ACC112 (cell line): Measurements from ENCODE around the gene CLEC4D.
"Not testable (repeated sequence)": the region's sequence is repeated elsewhere in the genome, so short reads cannot be mapped to it uniquely, and the experiment has no call there.

Source experiments
- H2AFZ ChIP-seq: fragments of 200-600 bp; sonication (generic); one replicate; pipeline ENCODE4 v1.6.0; 2017; ENCODE audit warnings: antibody characterized with exemption, low read length; ENCODE audit not compliant: unreplicated experiment
- H3K27ac ChIP-seq: fragments of 200-600 bp; sonication (generic); 2 replicates; pipeline ENCODE4 v1.5.1; 2014; ENCODE audit warnings: low read depth, mild to moderate bottlenecking, antibody characterized with exemption, low read length, moderate library complexity
- H3K27me3 ChIP-seq: fragments of 200-600 bp; sonication (generic); 2 replicates; pipeline ENCODE4 v1.6.1; 2014; ENCODE audit warnings: mild to moderate bottlenecking, antibody characterized with exemption, low read length, moderate library complexity, mixed read lengths; ENCODE audit not compliant: insufficient read depth
- H3K36me3 ChIP-seq: fragments of 200-600 bp; sonication (generic); 2 replicates; pipeline ENCODE4 v1.6.1; 2016; ENCODE audit warnings: mild to moderate bottlenecking, antibody characterized with exemption, low read length, moderate library complexity, mixed read lengths; ENCODE audit not compliant: insufficient read depth
- H3K4me1 ChIP-seq: fragments of 200-600 bp; sonication (generic); one replicate; pipeline ENCODE4 v1.6.1; 2016; ENCODE audit warnings: low read length, mixed read lengths; ENCODE audit not compliant: insufficient read depth, unreplicated experiment, control insufficient read depth
- H3K4me3 ChIP-seq: fragments of 200-600 bp; sonication (generic); 2 replicates; pipeline ENCODE4 v1.5.1; 2014; ENCODE audit warnings: mild to moderate bottlenecking, low read depth, low read length
- H3K79me2 ChIP-seq: fragments of 200-600 bp; sonication (generic); one replicate; pipeline ENCODE4 v1.6.0; 2016; ENCODE audit warnings: low read length; ENCODE audit not compliant: control insufficient read depth, unreplicated experiment, insufficient read depth

Gene CLEC4D

GRCh38 chr12:8513256-8513655, at the start of gene CLEC4D:
CLEC4D (plus strand) TSS chr12:8513503; CDS start chr12:8513733, 230 bp downstream.
- Histone ChIP-seq H3K4me1 (no peaks in the 10 kb centered on the region), H2AFZ (no peak within 1 kb of the TSS), H3K36me3 (no peaks in the 10 kb centered on the region), H3K4me3 (no peak within 1 kb of the TSS), H3K79me2 (no peaks in the 10 kb centered on the region), H3K27me3 (peaks cover 52% of the 10 kb centered on the region), H3K27ac (no peak within 1 kb of the TSS)

- H3K4me3 ChIP-seq = no peak overlapping the region
- H3K27ac ChIP-seq = no peak overlapping the region
- H3K79me2 ChIP-seq = no peaks in the 10 kb centered on the region
- H3K36me3 ChIP-seq = no peaks in the 10 kb centered on the region
- peaks cover 10% of the 10 kb centered on the region; the same call in 1 of the 2 replicates for H3K27me3 ChIP-seq
- no peak overlapping the region for H2AFZ ChIP-seq
- no peaks in the 10 kb centered on the region for H3K4me1 ChIP-seq
Measured at GRCh38 chr12:8465301-8465996, 47.9 kb upstream of the CLEC4D start.

- Histone ChIP-seq H3K27ac (no peak overlapping the region), H3K27me3 (peaks cover 7% of the 10 kb centered on the region; the same call in 1 of the 2 replicates), H3K4me1 (no peaks in the 10 kb centered on the region), H3K36me3 (no peaks in the 10 kb centered on the region), H2AFZ (no peak overlapping the region), H3K79me2 (no peaks in the 10 kb centered on the region), H3K4me3 (no peak overlapping the region)
Measured at GRCh38 chr12:8466241-8466640, 47.1 kb upstream of the CLEC4D start.

GRCh38 chr12:8471090-8471489, 42.2 kb upstream of the CLEC4D start:
- Histone ChIP-seq H3K36me3 (no peaks in the 10 kb centered on the region), H3K4me1 (no peaks in the 10 kb centered on the region), H3K4me3 (no peak overlapping the region), H3K27me3 (peaks cover 9% of the 10 kb centered on the region), H3K27ac (no peak overlapping the region), H3K79me2 (no peaks in the 10 kb centered on the region), H2AFZ (no peak overlapping the region)

- no peak overlapping the region for H3K27ac ChIP-seq
- H3K27me3 ChIP-seq = peaks cover 15% of the 10 kb centered on the region
- H3K4me1 ChIP-seq = no peaks in the 10 kb centered on the region
- H3K4me3 ChIP-seq = no peak overlapping the region
- no peaks in the 10 kb centered on the region for H3K79me2 ChIP-seq
- H2AFZ ChIP-seq = no peak overlapping the region
- H3K36me3 ChIP-seq = no peaks in the 10 kb centered on the region
Measured at GRCh38 chr12:8475508-8476203, 37.6 kb upstream of the CLEC4D start.

GRCh38 chr12:8482571-8483061, 30.7 kb upstream of the CLEC4D start:
- Histone ChIP-seq H3K27ac (no peak overlapping the region), H3K36me3 (no peaks in the 10 kb centered on the region), H3K4me1 (no peaks in the 10 kb centered on the region), H3K4me3 (no peak overlapping the region), H2AFZ (no peak overlapping the region), H3K79me2 (no peaks in the 10 kb centered on the region), H3K27me3 (no peaks in the 10 kb centered on the region)

- Histone ChIP-seq H2AFZ (no peak overlapping the region), H3K27ac (no peak overlapping the region), H3K79me2 (no peaks in the 10 kb centered on the region), H3K27me3 (no peaks in the 10 kb centered on the region), H3K4me1 (no peaks in the 10 kb centered on the region), H3K4me3 (no peak overlapping the region), H3K36me3 (no peaks in the 10 kb centered on the region)
Measured at GRCh38 chr12:8483079-8483478, 30.2 kb upstream of the CLEC4D start.

GRCh38 chr12:8491646-8492530, 21.4 kb upstream of the CLEC4D start:
- Histone ChIP-seq H2AFZ (no peak overlapping the region), H3K4me1 (no peaks in the 10 kb centered on the region), H3K27me3 (peaks cover 32% of the 10 kb centered on the region; the same call in 1 of the 2 replicates), H3K79me2 (no peaks in the 10 kb centered on the region), H3K4me3 (no peak overlapping the region), H3K27ac (no peak overlapping the region), H3K36me3 (no peaks in the 10 kb centered on the region)

- Histone ChIP-seq H3K79me2 (no peaks in the 10 kb centered on the region), H3K4me3 (no peak overlapping the region), H3K36me3 (no peaks in the 10 kb centered on the region), H3K27ac (no peak overlapping the region), H2AFZ (no peak overlapping the region), H3K4me1 (no peaks in the 10 kb centered on the region), H3K27me3 (peaks cover 32% of the 10 kb centered on the region; the same call in 1 of the 2 replicates)
Measured at GRCh38 chr12:8493084-8493483, 20.2 kb upstream of the CLEC4D start.

- H3K36me3 ChIP-seq, H3K79me2 ChIP-seq, H3K4me1 ChIP-seq, H2AFZ ChIP-seq, H3K27ac ChIP-seq, H3K4me3 ChIP-seq: not testable (repeated sequence)
- H3K27me3 ChIP-seq = peaks cover 37% of the 10 kb centered on the region
Measured at GRCh38 chr12:8495671-8496070, 17.6 kb upstream of the CLEC4D start.
